GM21619 (cell line): ENCODE data around the gene CDK6.
"Not testable (repeated sequence)": the region's sequence is repeated elsewhere in the genome, so short reads cannot be mapped to it uniquely, and the experiment has no call there.

Experiments used
- ATAC-seq: cut with Tn5 transposase; IDR thresholded peaks from one replicate; pipeline ENCODE4 v1.9.1; 2021; ENCODE audit not compliant: unreplicated experiment

Gene CDK6

DNA sequence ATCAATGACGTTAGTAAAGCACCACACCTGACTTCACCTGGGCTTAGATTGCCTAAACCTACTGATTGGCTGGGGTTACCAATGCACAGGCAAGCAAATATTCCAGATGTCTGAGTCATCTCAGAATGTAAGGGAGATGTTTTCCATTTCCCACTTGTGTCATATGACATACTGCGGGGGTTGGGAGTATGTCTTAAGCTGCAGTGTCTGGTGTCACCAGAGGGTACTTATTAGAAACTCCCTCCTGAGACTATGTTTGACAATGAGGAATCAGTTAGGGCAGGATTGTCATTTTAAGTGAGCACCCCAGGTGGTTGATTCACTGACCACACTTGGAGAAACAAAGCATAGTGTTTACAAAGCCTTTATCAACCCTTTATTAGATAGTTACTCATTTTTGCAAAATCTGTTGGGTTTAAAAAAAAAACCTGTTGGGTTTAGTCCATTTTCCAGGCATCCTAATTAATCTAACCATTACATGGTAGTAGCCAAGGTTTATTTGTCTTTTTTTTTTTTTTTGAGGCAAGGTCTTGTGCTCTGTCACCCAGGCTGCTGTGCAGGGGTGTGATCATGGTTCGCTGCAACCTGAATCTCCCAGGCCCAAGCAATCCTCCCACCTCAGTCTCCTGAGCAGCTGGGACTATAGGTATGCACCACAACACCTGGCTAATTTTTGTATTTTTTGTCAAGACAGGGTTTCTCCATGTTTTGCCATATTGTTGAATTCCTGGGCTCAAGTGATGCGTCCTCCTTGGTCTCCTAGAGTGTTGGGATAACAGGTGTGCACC, 72.5 kb downstream of the CDK6 start:
- ATAC-seq: no peak

DNA sequence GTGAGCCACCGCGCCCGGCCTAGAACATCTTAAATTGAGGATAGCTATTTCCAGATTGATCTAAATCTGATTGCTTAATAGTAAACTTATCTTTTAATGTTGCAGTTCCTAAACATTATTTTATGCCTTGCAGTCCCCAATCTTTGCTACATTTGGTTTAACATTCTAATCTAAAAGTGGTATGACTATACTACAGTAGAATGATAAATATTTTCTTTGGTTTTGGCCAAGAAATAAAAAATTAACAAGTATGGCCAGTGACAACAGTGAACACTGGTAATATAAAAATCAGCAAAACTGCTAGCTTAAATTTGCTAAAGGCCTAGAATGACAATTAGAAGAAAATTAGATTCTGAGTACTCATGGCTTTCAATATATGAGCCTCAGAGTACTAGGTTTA, 73.5 kb downstream of the CDK6 start:
- no peak for ATAC-seq

DNA sequence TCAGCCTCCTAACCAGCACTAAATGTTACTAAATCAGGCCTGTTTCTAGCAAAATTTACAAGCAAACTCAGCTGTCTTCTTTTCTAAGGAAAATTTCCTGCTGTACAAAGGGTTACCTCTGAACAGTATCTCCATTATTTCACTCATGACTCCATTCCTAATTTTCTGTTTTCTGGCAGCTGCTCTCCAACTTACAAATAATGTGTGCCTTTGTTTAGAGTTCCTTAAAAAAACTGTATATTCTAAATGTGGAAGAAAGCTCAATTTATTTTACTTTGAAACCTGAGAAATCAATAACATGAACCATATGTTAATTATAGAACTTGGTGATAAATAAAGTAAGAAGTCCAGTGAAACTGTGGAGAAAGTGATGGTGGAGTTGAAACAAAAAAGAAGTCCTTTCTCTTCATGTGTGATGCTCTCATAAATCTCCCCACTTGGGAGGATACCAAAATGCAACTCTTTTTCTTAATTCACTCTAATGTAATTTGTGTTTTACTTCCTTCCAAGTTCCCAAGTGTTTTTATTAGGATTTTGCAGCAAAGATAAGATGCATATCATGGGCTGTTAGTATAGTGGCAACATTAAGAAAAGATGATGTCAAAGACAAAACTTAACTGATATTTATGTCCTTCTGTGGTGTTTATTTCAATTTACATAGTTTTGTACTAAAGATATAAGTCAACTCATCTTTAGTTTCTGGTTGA, 74.8 kb downstream of the CDK6 start:
- ATAC-seq: no peak

DNA sequence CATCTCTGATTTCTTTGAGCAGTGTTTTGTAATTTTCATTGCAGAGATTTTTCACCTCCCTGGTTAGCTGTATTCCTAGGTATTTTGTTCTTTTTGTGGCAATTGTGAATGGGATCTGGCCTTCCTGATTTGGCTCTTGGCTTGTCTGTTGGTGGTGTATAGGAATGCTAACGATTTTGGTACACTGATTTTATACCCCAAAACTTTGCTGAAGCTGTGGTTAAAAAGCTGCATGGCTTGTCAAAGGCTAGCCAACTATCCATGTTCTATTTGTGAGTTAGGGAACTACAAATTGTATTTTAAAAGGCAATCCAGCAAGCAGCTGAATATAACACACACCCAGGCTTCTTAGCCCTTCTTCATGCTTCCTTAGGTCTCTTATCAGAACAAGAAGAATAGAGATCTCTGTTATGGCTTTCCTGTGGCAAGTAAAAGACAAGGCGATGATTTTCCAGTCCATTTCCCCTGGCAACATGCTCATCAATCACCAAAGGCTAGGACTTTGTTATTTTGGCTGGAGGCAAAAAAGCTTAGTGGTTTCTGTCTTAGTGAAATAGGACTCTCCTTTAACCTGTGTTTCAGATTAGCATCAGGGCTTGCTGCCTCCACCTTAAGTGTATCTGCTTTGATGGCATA, 77.5 kb downstream of the CDK6 start:
- no peak for ATAC-seq

DNA sequence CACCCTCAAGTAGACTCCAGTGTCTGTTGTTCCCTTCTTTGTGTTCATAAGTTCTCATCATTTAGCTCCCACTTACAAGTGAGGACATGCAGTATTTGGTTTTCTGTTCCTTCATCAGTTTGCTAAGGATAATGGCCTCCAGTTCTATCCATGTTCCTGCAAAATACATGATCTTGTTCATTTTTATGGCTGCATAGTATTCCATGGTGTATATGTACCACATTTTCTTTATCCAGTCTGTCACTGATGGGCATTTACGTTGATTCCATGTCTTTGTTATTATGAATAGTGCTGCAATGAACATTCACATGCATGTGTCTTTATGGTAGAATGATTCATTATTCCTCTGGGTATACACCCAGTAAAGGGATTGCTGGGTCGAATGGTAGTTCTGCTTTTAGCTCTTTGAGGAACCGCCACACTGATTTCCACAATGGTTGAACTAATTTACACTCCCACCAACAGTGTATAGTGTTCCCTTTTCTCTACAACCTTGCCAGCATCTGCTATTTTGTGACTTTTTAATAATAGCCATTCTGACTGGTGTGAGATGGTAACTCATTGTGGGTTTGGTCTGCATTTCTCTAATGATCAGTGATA, 79.0 kb downstream of the CDK6 start:
- not testable (repeated sequence) for ATAC-seq

DNA sequence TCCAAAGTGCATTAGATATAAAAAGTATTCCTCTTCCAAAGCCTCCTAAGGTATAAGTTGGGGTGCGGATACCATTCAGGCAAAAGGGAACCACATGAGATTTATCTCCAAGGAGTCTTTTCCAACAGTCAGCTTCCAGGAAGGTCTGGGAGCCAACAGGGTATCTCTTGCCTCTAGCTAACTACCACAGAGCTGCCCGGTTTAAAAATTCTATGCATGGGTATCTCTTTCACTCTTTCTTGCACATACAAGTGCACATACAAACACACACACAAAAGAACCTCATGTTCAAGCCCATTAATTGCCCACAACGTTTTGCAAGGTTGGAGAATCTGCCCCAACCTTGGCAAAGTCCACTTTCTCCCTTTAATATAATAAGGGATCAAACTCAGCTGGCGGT, 80.7 kb downstream of the CDK6 start:
- ATAC-seq: no peak

DNA sequence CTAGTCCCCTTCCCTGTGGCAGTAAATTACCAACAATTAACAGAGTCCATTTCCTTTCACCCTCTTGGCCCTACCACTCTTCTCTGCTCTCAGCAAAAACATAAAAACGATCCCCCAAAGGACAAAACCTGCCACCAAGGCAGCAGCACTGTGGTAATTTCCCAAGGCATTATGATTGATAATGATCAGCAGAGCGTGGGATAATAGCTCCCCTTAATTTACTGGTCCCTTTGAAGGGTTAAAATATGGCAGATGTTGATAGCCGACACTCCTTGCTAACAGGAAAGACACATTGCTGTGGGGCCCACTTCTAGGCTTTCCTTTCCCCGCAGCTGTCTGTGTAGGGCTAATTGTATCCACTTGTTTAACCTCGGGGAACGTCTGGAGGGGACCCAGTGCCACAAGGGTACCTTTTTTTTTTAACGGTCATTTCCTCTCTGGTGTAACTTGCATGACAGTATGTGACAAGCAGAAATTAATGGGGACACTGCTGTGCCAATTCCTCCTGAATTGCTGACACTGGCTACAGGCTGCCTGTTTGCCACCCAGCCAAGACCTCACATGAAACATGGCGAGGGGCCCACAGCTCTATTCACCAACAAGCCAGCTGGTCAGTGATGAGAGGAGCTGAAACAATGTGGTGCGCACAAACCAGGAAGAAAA, 81.3 kb downstream of the CDK6 start:
- ATAC-seq: no peak

DNA sequence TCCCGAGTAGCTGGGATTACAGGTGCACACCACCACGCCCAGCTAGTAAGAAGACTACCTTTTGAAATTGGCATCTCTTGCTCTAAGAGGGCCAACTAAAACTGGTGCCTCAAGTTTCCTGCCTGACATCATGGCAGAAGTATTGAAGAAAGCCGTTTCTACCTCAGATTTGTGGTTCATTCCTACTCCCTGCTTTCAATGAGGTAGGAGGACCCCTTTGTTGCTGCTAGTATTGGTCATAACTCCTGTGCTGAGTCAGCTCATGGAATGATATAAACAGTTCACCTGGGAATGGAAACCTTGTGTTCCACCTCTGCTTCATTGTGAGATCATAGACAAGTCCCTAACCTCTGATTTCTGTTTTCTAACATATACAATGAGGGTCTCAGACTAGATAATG, 82.8 kb downstream of the CDK6 start:
- no peak for ATAC-seq

DNA sequence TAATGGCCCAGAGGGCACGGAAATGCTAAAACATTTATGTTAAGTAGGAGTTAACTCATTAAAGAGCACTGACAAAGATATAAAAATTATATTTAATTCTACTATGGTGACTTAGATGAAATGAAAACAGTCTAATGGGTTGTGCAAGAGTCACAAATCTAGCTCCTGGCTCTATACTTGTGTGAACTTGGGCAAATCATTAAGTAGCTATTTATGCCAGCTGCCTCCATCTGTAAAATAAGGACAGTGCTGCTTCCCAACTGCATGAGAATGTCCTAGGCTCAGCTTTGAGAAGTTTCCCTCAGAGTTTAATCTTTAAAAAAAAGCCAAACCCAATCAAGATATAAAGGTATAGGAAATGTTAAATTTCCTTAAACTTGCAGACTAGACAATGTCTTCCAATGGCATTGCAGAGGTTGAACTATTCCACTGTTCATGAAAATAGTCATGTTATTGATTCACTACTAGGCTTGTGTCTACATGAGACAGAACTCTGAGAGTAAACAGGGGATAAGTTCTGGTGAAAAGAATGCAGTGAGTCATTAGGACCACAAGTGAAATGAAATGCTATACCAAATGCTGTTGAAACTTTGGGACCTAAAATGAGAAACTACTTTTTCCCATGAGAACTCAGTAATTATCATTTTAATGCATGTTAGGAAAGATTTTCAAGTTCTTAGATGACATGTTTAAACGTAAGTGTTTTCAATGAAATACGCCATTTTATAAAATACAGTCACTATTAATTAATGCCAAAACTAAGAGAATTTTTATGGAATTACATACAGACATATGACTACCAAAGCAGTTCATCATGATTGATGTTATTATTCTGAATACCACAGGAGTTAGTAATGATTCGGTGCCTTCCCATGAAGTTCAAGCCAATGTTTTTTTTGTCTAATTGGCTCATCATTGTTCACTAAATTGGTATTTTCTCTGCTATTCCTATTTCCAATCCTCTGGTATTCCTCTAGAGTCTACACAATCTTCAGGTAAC, 84.2 kb downstream of the CDK6 start:
- ATAC-seq: no peak

DNA sequence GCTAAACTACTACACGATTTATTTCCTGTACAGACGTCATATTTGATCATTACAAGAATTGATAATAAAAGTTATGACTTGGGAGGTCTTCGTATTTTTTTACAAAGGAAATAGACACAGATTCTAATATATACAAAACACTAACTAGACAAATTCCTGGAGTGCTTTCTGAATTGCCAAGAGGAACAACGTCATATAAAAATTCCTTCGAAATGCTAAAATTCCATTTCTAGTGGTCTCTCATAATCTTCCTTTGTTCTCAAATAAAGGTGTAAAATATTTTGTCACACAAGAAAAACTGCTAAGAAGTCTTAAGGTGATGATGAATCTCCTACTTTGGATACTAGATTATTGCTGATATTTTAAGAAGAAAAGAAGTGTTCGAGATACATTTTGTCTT, 85.4 kb downstream of the CDK6 start:
- no peak for ATAC-seq

DNA sequence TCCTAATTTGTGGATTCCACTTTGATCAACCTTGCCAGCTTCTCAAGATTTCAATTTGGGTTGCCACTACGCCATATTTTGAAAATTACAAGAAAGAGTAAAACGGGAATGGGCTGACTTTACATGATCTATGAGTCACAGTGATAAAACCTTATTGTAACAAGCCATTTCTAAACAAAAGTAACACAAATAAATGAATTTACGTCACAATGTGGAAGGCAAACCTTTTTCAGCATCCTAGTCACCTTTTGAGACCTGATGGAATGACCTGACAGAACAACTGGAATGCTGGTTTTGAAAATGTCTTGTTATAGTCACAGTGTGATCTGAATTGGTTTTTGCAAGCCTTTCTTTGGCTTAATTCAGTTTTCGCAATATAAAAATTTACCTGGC, 85.9 kb downstream of the CDK6 start:
- ATAC-seq: no peak

DNA sequence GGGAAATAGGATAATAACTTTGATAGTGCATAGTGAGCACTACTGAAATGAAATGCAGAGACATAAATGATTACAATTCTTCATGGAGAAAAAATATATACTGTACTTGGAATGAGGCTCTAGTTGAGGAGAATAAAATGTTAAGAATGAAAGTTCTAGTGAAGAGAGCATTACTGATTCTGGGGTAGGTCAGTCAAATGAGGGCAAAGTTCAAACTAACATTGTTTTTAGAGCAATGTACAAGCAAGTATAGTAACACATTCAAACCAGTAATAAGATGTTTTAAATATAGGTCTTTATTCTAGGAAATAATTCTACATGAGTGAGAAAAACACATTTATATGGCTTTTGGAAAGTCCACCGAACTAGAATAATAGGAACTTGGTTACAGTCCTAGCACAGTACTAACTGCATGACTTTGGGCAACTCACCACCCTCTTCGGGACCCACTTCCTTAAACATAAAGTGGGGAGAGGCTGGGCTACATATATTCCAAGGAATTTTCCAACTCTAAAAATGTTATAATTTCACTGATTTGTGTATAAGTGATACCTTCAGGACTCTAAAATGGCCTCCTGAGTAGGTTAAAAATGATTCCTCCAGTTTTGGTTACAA, 86.4 kb downstream of the CDK6 start:
- ATAC-seq: no peak

DNA sequence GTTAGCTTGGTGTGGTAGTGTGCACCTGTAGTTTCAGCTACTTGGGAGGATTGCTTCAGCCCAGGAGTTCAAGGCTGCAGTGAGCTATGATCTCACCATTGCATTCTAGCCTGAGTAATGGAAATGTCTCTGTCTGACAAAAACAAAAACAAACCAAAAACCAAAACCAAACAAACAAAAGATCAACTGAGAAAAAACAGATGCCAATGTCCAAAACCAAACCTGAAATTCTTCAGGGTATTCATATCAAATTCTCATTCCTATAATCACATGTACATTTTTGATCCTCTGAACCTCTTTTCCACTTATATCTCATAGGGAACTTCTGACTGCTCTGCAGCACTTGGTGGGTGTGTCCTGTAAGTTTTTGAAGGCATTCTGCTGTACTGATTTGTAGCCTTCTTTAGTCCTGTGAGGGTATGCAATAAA, 87.0 kb downstream of the CDK6 start:
- ATAC-seq: no peak

DNA sequence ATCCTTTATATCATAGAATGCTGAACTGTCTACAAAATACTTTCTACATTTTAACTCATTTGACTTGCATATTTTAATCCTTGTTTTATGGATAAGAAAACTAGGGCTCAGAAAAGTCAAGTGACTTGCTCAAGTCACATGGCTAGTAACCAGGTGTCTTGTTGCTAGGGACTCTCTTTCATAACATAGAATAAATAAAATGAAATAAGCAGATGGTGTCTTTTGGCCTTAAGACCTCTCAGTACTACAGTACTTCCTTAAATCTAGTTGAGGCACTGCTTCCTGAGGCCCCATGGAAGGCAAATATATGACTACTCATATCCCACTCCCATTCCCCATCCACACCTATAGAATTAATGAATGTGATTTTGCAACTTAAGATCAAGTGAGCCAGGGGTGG, 87.9 kb downstream of the CDK6 start:
- no peak for ATAC-seq

DNA sequence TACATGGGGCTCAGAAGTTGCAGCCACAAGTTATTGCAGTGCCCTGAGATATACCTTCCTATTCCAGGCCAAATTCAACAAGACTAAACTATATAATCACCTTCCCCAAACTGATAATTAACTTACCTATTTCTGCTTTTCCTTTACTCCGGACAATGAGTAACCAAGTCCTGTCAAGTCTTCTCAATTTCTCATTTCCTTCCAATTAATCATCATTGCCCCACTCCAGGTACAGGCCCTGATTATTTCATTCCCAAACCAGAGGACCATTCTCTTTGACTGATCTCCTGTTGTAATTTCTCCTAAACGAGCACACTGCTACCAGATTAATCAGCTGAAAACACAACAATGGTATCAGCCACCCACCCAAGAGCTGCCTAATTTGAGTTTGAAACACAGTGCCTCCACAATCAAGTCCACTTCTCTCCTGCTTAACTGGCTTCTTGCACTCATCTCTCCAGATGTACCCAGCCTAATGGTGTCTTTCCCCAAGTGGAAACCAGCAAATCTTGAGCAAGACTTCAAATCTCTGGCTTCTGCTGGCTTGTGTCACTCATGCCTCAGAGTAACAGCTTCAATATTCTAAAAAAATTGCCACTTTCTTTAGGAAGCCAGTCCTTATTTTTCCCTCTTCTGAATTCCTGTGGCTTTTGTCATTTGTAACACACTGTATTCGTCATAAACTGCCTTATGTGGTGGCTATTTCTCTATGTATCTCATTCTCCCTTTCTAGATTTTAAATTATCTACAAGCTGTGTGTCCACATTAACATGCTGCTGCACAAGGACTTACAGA, 89.1 kb downstream of the CDK6 start:
- ATAC-seq: no peak

DNA sequence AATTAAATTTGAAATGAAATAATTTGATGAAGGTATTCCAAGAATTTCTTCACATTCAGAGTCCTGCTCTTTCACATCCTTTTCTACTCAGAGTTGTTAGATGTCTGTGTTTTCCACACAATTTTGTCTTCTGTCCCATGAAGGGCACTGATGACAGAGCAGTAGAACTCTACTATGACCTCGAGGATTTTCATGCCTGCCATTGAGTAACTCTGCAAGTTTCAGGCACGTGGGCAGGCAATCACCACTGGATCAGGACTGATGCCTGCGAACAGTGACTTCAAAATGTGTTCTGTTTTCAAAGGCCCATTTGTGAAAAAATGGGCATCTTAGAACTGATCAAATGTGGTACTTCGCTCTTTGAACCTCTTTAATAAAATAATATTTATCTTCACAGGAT, 91.1 kb downstream of the CDK6 start:
- ATAC-seq: no peak

DNA sequence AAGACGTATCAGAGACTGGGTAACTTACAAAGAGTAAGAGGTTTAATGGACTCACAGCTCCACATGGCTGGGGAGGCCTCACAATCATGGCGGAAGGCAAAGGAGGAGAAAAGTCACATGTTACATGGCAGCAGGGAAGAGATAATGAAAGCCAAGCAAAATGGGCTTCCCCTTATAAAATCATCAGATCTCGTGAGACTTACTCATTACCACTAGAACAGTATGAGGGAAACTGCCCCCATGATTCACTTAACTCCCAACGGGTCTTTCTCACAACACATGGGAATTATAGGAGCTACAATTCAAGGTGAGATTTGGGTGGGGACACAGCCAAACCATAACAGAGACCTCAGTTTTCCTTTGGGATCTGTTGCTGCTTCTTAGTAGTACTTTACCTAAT, 92.2 kb downstream of the CDK6 start:
- ATAC-seq: not testable (repeated sequence)

DNA sequence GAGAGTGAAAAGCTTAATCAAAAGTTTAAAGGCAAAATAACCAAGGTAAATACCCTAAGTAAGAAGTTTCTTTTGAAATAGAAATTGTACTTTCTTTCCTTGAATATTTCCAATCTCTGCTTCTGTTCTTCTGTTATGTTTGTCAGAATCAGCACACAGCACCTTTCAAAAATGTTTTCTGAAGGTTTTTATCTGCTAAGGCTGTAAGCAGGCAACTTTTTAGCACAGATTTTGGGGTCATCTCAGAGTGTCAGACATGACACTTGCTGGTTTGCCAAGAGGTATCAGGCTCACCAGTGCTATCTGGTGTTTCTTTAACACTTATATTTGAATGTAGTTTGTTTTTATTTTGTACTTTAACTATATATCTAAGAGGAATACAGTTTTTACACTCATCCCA, 94.2 kb downstream of the CDK6 start:
- ATAC-seq: no peak

DNA sequence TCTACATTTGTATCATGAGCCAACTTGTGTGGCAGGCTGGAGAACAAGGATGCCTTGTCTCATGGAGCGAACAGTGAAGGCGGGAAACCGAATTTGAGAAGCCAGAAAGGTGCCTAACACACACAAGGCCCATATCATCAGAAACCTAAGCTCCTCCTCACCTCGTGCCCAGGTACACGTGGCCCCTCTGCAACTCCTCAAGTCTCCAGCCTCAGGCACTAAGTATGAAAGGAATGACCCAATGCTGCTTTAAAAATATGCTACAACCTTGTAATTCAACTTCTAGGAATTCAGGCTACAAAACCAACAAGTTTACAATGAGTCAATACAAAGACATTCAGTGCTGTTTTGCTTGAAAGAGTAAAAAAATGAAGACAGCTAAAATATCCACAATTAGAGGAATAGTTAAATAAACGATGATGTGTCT, 95.7 kb downstream of the CDK6 start:
- no peak for ATAC-seq
